GM12878 (cell line): ENCODE measurements around the gene CNDP1. TPM values are rescaled to one million over a fixed set of nuclear protein-coding genes. Genes with fewer than 3 reads are reported as not detected.

Experiments used
- ATAC-seq: fragments of 200-7000 bp; cut with Tn5 transposase; 3 replicates; pipeline ENCODE4 v1.9.1; 2020; ENCODE audit warnings: mild to moderate bottlenecking, moderate library complexity
- BruUV-seq: library from RNA; stranded (reverse); fragments of 400-500 nt; replicated peaks from 2 replicates; lab custom pipeline; 2021; lab: Mats Ljungman, UMichigan
- CTCF ChIA-PET: fragments of 300-600 bp; sonication (Branson Sonifier 250); formaldehyde crosslinking; extraction: SDS; loops from one replicate; lab custom pipeline; 2021; ENCODE audit warnings: inconsistent platforms; lab: Yijun Ruan, JAX
- POLR2A ChIA-PET: fragments of 350-600 bp; formaldehyde crosslinking; extraction: SDS; loops from one replicate; lab custom pipeline; 2021; ENCODE audit warnings: inconsistent platforms; lab: Charles Lee
- RAD21 ChIA-PET: fragments of 300-600 bp; sonication (Branson Sonifier 250); formaldehyde crosslinking; loops from one replicate; lab custom pipeline; 2023; ENCODE audit warnings: antibody characterized with exemption; ENCODE audit not compliant: unreplicated experiment; lab: Charles Lee
- SMC1A ChIA-PET: fragments of 300-600 bp; sonication (Branson Sonifier 250); formaldehyde crosslinking; loops from one replicate; lab custom pipeline; 2023; ENCODE audit not compliant: unreplicated experiment, uncharacterized antibody; lab: Charles Lee
- DNase-seq: peaks from one replicate; pipeline ENCODE4 v3.0.0-alpha.2; 2011; ENCODE audit warnings: low read depth, low spot score
- FAIRE-seq: peaks from 3 replicates; lab custom pipeline; 2011; peaks lifted over from hg19 to GRCh38; lab: Jason Lieb, UNC
- H2AFZ ChIP-seq: 2 replicates; pipeline ENCODE4 v1.6.0; 2011; ENCODE audit warnings: low read depth, low read length, control low read depth; ENCODE audit not compliant: control insufficient read depth
- H3K27ac ChIP-seq: 2 replicates; pipeline ENCODE4 v1.5.1; 2011; ENCODE audit warnings: control low read depth; ENCODE audit not compliant: control insufficient read depth, insufficient read depth
- H3K27me3 ChIP-seq, 2 experiments: replicated peaks in 1 of 2; 2 replicates each; pipeline versions ENCODE4 v1.6.0 to v1.6.1; 2011; ENCODE audit warnings: low read length in 1 of 2; ENCODE audit not compliant: control insufficient read depth in 2 of 2, insufficient read depth in 2 of 2
- H3K36me3 ChIP-seq, 2 experiments: 2 replicates each; pipeline ENCODE4 v1.5.1; 2011; ENCODE audit warnings: low read length in 1 of 2; ENCODE audit not compliant: control insufficient read depth in 2 of 2, insufficient read depth in 2 of 2
- H3K4me1 ChIP-seq: 2 replicates; pipeline ENCODE4 v1.6.1; 2011; ENCODE audit warnings: mild to moderate bottlenecking, low read length, moderate library complexity, mixed read lengths; ENCODE audit not compliant: control insufficient read depth, insufficient read depth
- H3K4me2 ChIP-seq: 2 replicates; pipeline ENCODE4 v1.6.0; 2011; ENCODE audit warnings: control low read depth; ENCODE audit not compliant: control insufficient read depth, insufficient read depth
- H3K4me3 ChIP-seq: fragments of 200-600 bp; sonication (generic); 2 replicates; pipeline ENCODE4 v1.5.1; 2016
- H3K79me2 ChIP-seq: 2 replicates; pipeline ENCODE4 v1.6.0; 2011; ENCODE audit warnings: low read length; ENCODE audit not compliant: control insufficient read depth, insufficient read depth
- H3K9ac ChIP-seq: 2 replicates; pipeline ENCODE4 v1.8.0; 2011; ENCODE audit warnings: low read length, control low read depth, mixed read lengths; ENCODE audit not compliant: control insufficient read depth, insufficient read depth
- H3K9me3 ChIP-seq: replicated peaks from 3 replicates; pipeline ENCODE4 v1.5.1; 2011; ENCODE audit warnings: mild to moderate bottlenecking, low read length; ENCODE audit not compliant: control insufficient read depth, insufficient read depth
- H4K20me1 ChIP-seq: 2 replicates; pipeline ENCODE4 v1.6.0; 2011; ENCODE audit not compliant: control insufficient read depth, insufficient read depth
- ATF7 ChIP-seq: fragments of 450-650 bp; IDR thresholded peaks from 2 replicates; pipeline ENCODE4 v1.6.1; 2016; ENCODE audit warnings: low read depth, mild to moderate bottlenecking
- BMI1 ChIP-seq: fragments of 450-650 bp; IDR thresholded peaks from 2 replicates; pipeline ENCODE4 v1.6.1; 2016; ENCODE audit warnings: mild to moderate bottlenecking, moderate library complexity, borderline replicate concordance
- CREB1 ChIP-seq: IDR thresholded peaks from 2 replicates; pipeline ENCODE4 v1.6.1; 2012; ENCODE audit warnings: low read depth, mild to moderate bottlenecking, inconsistent platforms
- KDM1A ChIP-seq: fragments of 200-600 bp; sonication (generic); IDR thresholded peaks from 2 replicates; pipeline ENCODE4 v1.6.1; 2016; ENCODE audit warnings: borderline replicate concordance
- MEF2B ChIP-seq: fragments of 450-650 bp; IDR thresholded peaks from 2 replicates; pipeline ENCODE4 v1.6.1; 2018; ENCODE audit warnings: mild to moderate bottlenecking, moderate library complexity; ENCODE audit not compliant: partially characterized antibody, poor library complexity, severe bottlenecking
- MTA2 ChIP-seq: fragments of 450-650 bp; IDR thresholded peaks from 2 replicates; pipeline ENCODE4 v1.6.1; 2016; ENCODE audit warnings: low read depth, mild to moderate bottlenecking, moderate library complexity
- MYC ChIP-seq: IDR thresholded peaks from 2 replicates; pipeline ENCODE4 v1.6.1; 2011; ENCODE audit warnings: mild to moderate bottlenecking, low read length, moderate library complexity, inconsistent platforms; ENCODE audit not compliant: insufficient read depth, insufficient replicate concordance, insufficient read length, severe bottlenecking
- NFYA ChIP-seq: IDR thresholded peaks from 2 replicates; pipeline ENCODE4 v1.6.1; 2011; ENCODE audit warnings: low read depth, mild to moderate bottlenecking, low read length, improper control_type of control experiment, borderline replicate concordance
- NFYB ChIP-seq: IDR thresholded peaks from 2 replicates; pipeline ENCODE4 v1.6.1; 2011; ENCODE audit warnings: low read depth, mild to moderate bottlenecking, low read length, improper control_type of control experiment, moderate library complexity; ENCODE audit not compliant: insufficient read depth
- POLR2AphosphoS5 ChIP-seq: IDR thresholded peaks from 2 replicates; pipeline ENCODE4 v1.6.1; 2011; ENCODE audit warnings: mild to moderate bottlenecking, low read length, inconsistent platforms
- RFX5 ChIP-seq: IDR thresholded peaks from 2 replicates; pipeline ENCODE4 v1.6.1; 2011; ENCODE audit warnings: low read depth, low read length, improper control_type of control experiment
- RUNX3 ChIP-seq: IDR thresholded peaks from 2 replicates; pipeline ENCODE4 v1.6.1; 2012; ENCODE audit warnings: low read length, inconsistent platforms
- SMAD5 ChIP-seq: IDR thresholded peaks from 2 replicates; pipeline ENCODE4 v1.6.1; 2016; ENCODE audit warnings: antibody characterized with exemption, low read depth
- SPI1 ChIP-seq: IDR thresholded peaks from 2 replicates; pipeline ENCODE4 v1.6.1; 2011; ENCODE audit warnings: low read depth, mild to moderate bottlenecking, low read length, moderate library complexity, borderline replicate concordance; ENCODE audit not compliant: insufficient read depth
- SUPT20H ChIP-seq: IDR thresholded peaks from 2 replicates; pipeline ENCODE4 v1.6.1; 2011; ENCODE audit warnings: low read depth, mild to moderate bottlenecking, low read length, moderate library complexity, borderline replicate concordance; ENCODE audit not compliant: control insufficient read depth
- TCF12 ChIP-seq: IDR thresholded peaks from 2 replicates; pipeline ENCODE4 v1.6.1; 2011; ENCODE audit warnings: low read depth, mild to moderate bottlenecking, low read length
- ZNF207 ChIP-seq: fragments of 450-650 bp; IDR thresholded peaks from 2 replicates; pipeline ENCODE4 v1.6.1; 2014; ENCODE audit warnings: antibody characterized with exemption, mild to moderate bottlenecking, borderline replicate concordance
- ZNF384 ChIP-seq: IDR thresholded peaks from 2 replicates; pipeline ENCODE4 v1.6.1; 2012; ENCODE audit warnings: low read depth, mild to moderate bottlenecking, low read length, improper control_type of control experiment, borderline replicate concordance
- ZNF622 ChIP-seq: fragments of 450-650 bp; IDR thresholded peaks from 2 replicates; pipeline ENCODE4 v1.6.1; 2017; ENCODE audit warnings: mild to moderate bottlenecking, inconsistent platforms
- WGBS: methylation state at CpG from one replicate; pipeline ENCODE4 v1.1.6; 2016; ENCODE audit warnings: low lambda C conversion rate; ENCODE audit not compliant: insufficient replicate concordance, insufficient coverage; ENCODE audit errors: missing lambda C conversion rate; 5-methylcytosine and 5-hydroxymethylcytosine counted together
- in situ Hi-C: fragments of 300-500 bp; cut with MboI; formaldehyde crosslinking; loops from 9 replicates; pipeline ENCODE4 v1.14.3; 2018; ENCODE audit warnings: mixed read lengths
- intact Hi-C: fragments of 100-400 bp; cut with micrococcal nuclease; formaldehyde crosslinking; loops from one replicate; pipeline ENCODE4 v1.14.2; 2022; ENCODE audit not compliant: unreplicated experiment
- polyA plus RNA-seq, 11 experiments: library from polyadenylated mRNA; depleted of rRNA in 4 of 11; unstranded in 6 of 11; stranded (reverse) in 5 of 11; fragments of >200 nt; fragmentation: Nextera tagmentation in 4 of 11; fragmentation: Illumina TruSeq in 1 of 11; extraction: Ambion mirVana in 4 of 11; extraction: Trizol in 1 of 11; gene quantifications; 1 replicate in 1 of 11; 2 replicates in 10 of 11; pipeline versions ENCODE4 v1.2.1 to v1.2.3, GENCODE V29; 2011 to 2016; ENCODE audit warnings: inconsistent platforms in 2 of 11, missing spikeins in 2 of 11, low read depth in 1 of 11
- total RNA-seq, 4 experiments: library from RNA; depleted of rRNA in 3 of 4; stranded (reverse); fragments of >200 nt in 3 of 4; fragmentation: Illumina TruSeq in 1 of 4; extraction: Trizol in 1 of 4; gene quantifications; 2 replicates each; pipeline versions ENCODE4 v1.2.1 to v1.2.3, GENCODE V29; 2013 to 2021

Gene CNDP1
- total and polyA plus RNA-seq, 10 of the 15 experiments (the other 5 are each of a cell fraction or from before 2014, with no cell fraction given) = 0.04 to 0.05 TPM; not detected in 8

DNA sequence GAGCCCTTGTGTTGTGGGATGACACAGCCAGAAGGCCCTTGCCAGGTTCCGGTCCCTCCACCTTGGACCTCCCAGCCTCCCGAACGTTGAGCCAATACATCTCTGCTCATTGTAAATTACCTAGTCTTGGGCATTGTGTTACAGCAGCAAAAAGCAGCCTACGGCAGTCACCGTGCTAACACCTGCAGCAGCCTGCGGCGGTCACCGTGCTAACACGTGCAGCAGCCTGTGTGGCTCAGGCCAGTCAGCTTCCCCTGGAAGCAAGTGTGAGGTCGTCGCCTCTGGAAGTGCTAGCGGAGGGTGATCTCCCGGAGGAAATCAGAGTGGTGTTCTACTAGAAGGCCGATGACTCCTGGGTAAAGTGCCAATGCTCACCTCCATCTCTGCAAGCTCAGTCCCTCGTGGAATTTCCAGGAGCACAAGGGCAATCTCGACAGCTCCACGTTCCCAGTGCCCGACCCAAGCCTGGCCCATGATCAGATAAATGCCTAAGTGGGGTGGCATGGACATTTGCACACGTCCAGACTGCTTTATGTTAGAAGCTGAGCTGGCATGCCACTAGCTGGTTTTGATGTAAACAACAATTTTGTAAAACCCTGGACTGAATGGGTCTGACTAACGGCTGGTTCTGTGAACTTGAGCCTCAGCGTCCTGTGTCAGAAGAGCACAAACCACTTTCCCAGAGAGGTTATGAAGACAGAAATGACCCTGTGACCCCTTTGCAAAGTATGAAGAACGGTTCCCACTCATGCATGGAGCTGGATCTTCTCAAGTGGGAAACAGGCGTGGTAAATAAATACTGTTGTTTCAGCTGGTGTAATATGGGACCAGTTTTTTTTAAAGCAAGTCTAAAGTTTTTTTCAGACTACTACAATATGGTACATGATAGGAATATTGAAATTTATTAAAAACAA is 11.4 kb upstream of the CNDP1 start:
- H3K36me3 ChIP-seq = peaks cover 21 to 23% of the 10 kb centered on the region in 2 experiments
- no peaks in the 10 kb centered on the region for H3K4me1 ChIP-seq
- H3K79me2 ChIP-seq = no peaks in the 10 kb centered on the region
- ChIA-PET CTCF (interaction anchor here (0.6 to 1.4 kb wide), 3 partner anchors 20 to 1733 kb away, joined by 3 to 5 read pairs (median 3); no protein-coding TSS in a partner anchor), POLR2A (no interaction called here), RAD21 (no interaction called here)
- no peak overlapping the region for H3K9ac ChIP-seq
- H4K20me1 ChIP-seq = no peaks in the 10 kb centered on the region
- BruUV-seq = no TSS peak
- intact Hi-C loops = no loop called here
- H3K4me2 ChIP-seq = no peak overlapping the region
- H3K27me3 ChIP-seq = no peaks in the 10 kb centered on the region
- 91% methylated on average over 23 of the region's 23 CpGs for WGBS
- ATAC-seq (no peak), DNase-seq (no peak), FAIRE-seq (no peak)
- no peak overlapping the region for H2AFZ ChIP-seq
- no peaks in the 10 kb centered on the region for H3K9me3 ChIP-seq
- H3K27ac ChIP-seq = no peak overlapping the region
- TF ChIP-seq ZNF384 (no peak), BMI1 (no peak), ZNF622 (no peak), SPI1 (no peak), SUPT20H (no peak), RUNX3 (no peak), POLR2AphosphoS5 (no peak), KDM1A (no peak), MYC (no peak), RFX5 (no peak), NFYA (no peak), ATF7 (no peak), TCF12 (no peak), MEF2B (no peak), ZNF207 (no peak), MTA2 (no peak), NFYB (no peak), CREB1 (no peak), SMAD5 (no peak)
- TF ChIP-seq, all 136 proteins: peak for 0
- SMC1A ChIA-PET = no interaction called here
- H3K4me3 ChIP-seq = no peak overlapping the region
- in situ Hi-C loops = no loop called here
